ENCODE measurements around the gene MCMBP. TPM values are rescaled to one million over a fixed set of nuclear protein-coding genes. Genes with fewer than 3 reads are reported as not detected.

MCMBP gene
- polyA plus RNA-seq, 1 of the 3 experiments (the other 2 are of a cell fraction): 33.1 TPM

DNA sequence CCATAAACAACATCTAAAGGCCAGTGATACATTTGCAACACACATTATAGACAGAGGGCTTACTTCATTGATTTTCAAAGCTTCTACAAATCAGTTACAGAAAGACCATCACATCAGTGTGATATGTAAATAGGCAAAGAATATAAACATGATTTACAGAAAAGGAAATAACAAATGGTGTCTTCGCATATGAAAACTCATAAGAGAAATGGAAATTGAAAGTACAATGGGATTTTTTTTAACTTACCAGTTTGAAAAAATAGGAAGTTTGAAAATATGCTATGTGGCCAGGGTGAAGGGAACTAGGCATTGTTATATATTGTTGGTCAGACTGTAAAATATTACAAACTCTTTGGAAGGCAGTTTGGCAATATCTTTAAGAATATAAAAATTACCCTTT, 47.2 kb upstream of the MCMBP start (continued):
- TF ChIP-seq, protein P1, sequence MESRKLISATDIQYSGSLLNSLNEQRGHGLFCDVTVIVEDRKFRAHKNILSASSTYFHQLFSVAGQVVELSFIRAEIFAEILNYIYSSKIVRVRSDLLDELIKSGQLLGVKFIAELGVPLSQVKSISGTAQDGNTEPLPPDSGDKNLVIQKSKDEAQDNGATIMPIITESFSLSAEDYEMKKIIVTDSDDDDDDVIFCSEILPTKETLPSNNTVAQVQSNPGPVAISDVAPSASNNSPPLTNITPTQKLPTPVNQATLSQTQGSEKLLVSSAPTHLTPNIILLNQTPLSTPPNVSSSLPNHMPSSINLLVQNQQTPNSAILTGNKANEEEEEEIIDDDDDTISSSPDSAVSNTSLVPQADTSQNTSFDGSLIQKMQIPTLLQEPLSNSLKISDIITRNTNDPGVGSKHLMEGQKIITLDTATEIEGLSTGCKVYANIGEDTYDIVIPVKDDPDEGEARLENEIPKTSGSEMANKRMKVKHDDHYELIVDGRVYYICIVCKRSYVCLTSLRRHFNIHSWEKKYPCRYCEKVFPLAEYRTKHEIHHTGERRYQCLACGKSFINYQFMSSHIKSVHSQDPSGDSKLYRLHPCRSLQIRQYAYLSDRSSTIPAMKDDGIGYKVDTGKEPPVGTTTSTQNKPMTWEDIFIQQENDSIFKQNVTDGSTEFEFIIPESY (IDR thresholded peaks at IDR 0.05; ENCODE audit: borderline replicate concordance, low read depth): no peak
- TF ChIP-seq, protein P2, sequence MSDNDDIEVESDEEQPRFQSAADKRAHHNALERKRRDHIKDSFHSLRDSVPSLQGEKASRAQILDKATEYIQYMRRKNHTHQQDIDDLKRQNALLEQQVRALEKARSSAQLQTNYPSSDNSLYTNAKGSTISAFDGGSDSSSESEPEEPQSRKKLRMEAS (IDR thresholded peaks at IDR 0.05; ENCODE audit: low read depth): no peak
- TF ChIP-seq YY1 (IDR thresholded peaks at IDR 0.05; ENCODE audit: low read depth) (no peak), TCF12 (IDR thresholded peaks at IDR 0.05) (no peak), FOSL2 (IDR thresholded peaks at IDR 0.05; ENCODE audit: borderline replicate concordance, low read depth) (no peak), NFIC (IDR thresholded peaks at IDR 0.05; ENCODE audit: borderline replicate concordance) (no peak), TEAD4 (IDR thresholded peaks at IDR 0.05; ENCODE audit: borderline replicate concordance, insufficient read depth) (no peak)

DNA sequence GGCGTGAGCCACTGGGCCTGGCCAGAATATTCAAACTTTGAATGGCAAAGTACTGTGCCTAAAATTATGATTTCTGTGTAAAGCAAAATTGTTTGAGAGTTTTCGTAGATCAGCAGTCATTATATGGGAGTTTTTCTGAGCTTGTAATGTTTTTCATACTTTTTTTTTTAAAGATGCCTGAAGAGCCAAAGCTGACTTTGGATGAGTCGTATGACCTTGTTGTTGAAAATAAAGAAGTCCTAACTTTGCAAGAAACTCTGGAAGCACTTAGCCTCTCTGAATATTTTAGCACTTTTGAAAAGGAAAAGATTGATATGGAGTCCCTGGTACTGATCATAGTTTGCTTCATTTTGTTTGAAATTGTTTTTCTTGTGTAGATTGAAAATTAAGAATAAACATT, 46.6 kb upstream of the MCMBP start:
- no peaks in the 10 kb centered on the region for H3K4me1 ChIP-seq (ENCODE audit: control insufficient read depth in 1 of 2, insufficient read depth in 2 of 2, low read depth in 1 of 2, low read length in 1 of 2)
- no peaks in the 10 kb centered on the region for H3K27me3 ChIP-seq (ENCODE audit: insufficient read depth)
- no peak overlapping the region for H3K4me2 ChIP-seq
- 92% methylated on average over 3 of the region's 3 CpGs for WGBS (ENCODE audit: low lambda C conversion rate)
- TF ChIP-seq FOXJ3 (CRISPR knock-in tag; IDR thresholded peaks at IDR 0.05) (no peak), MXI1 (IDR thresholded peaks at IDR 0.05; ENCODE audit: low read depth, low read length) (no peak), POLR2AphosphoS5 (IDR thresholded peaks at IDR 0.05; ENCODE audit: low read depth, low read length) (no peak), SMC3 (IDR thresholded peaks at IDR 0.05; ENCODE audit: low read depth, low read length) (no peak), TCF12 (IDR thresholded peaks at IDR 0.05) (no peak), EZH2phosphoT487 (IDR thresholded peaks at IDR 0.05; ENCODE audit: borderline replicate concordance, low read depth) (no peak), ELF1 (IDR thresholded peaks at IDR 0.05) (no peak), FOXM1 (IDR thresholded peaks at IDR 0.05; ENCODE audit: low read depth) (no peak), NFIC (IDR thresholded peaks at IDR 0.05; ENCODE audit: borderline replicate concordance) (no peak), RFX5 (IDR thresholded peaks at IDR 0.05; ENCODE audit: low read length) (no peak), GATA2 (CRISPR knock-in tag; IDR thresholded peaks at IDR 0.05) (no peak), JUND (IDR thresholded peaks at IDR 0.05) (no peak)
- TF ChIP-seq, protein P3, sequence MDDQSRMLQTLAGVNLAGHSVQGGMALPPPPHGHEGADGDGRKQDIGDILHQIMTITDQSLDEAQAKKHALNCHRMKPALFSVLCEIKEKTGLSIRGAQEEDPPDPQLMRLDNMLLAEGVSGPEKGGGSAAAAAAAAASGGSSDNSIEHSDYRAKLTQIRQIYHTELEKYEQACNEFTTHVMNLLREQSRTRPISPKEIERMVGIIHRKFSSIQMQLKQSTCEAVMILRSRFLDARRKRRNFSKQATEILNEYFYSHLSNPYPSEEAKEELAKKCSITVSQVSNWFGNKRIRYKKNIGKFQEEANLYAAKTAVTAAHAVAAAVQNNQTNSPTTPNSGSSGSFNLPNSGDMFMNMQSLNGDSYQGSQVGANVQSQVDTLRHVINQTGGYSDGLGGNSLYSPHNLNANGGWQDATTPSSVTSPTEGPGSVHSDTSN (IDR thresholded peaks at IDR 0.05): no peak
- peaks cover 78 to 84% of the 10 kb centered on the region in 2 experiments for H3K36me3 ChIP-seq (replicated peaks in 1 of 2; ENCODE audit: control insufficient read depth in 1 of 2, insufficient read depth in 2 of 2, low read length in 1 of 2)
- no peak overlapping the region for H3K4me3 ChIP-seq (ENCODE audit: low read depth in 2 of 2, low read length in 1 of 2)
- no peaks in the 10 kb centered on the region for H3K9me3 ChIP-seq
- no peak overlapping the region for H3K9ac ChIP-seq
- no peaks in the 10 kb centered on the region for H3K9me2 ChIP-seq
- H3K27ac ChIP-seq (ENCODE audit: low read depth in 2 of 2, low read length in 1 of 2): no peak overlapping the region
- no peaks in the 10 kb centered on the region for H4K20me1 ChIP-seq (ENCODE audit: insufficient read depth)
- POLR2A ChIA-PET: no interaction called here
- CTCF ChIA-PET: interaction anchor here (1.1 to 2.1 kb wide), 3 partner anchors 14 to 168 kb away, joined by 5 to 11 read pairs (median 6); no protein-coding TSS in a partner anchor
- no peak overlapping the region for H2AFZ ChIP-seq (ENCODE audit: low read depth)
- peaks cover 11% of the 10 kb centered on the region; the same call in 1 of the 2 replicates for H3K79me2 ChIP-seq (ENCODE audit: insufficient read depth)
- peaks cover 4% of the 10 kb centered on the region for H3F3A ChIP-seq (replicated peaks; ENCODE audit: insufficient read depth)
- no peak for DNase-seq

All from SK-N-SH (cell line).